HepG2 (cell line): ENCODE results near the gene ZNF772. TPM values are rescaled to one million over a fixed set of nuclear protein-coding genes. Genes with fewer than 3 reads are reported as not detected.
A peak's percentile ranks its signal among the peaks of the same experiment; 100 is the strongest.
"Not testable (repeated sequence)": the region's sequence is repeated elsewhere in the genome, so short reads cannot be mapped to it uniquely, and the experiment has no call there.

Experiments used
- ATAC-seq: fragments of 200-7000 bp; cut with Tn5 transposase; 3 replicates; pipeline ENCODE4 v1.9.1; 2020; ENCODE audit warnings: mild to moderate bottlenecking, moderate library complexity
- BruUV-seq: library from RNA; stranded (reverse); fragments of 400-500 nt; replicated peaks from 2 replicates; lab custom pipeline; 2021; lab: Mats Ljungman, UMichigan
- CTCF ChIA-PET: fragments of 300-600 bp; formaldehyde crosslinking; extraction: SDS; loops from one replicate; lab custom pipeline; 2021; ENCODE audit warnings: low total read pairs, inconsistent platforms, low intra/inter-chr PET ratio; lab: Yijun Ruan, JAX
- POLR2A ChIA-PET: fragments of 350-600 bp; sonication (Branson Sonifier 250); formaldehyde crosslinking; loops from one replicate; lab custom pipeline; 2020; ENCODE audit warnings: antibody characterized with exemption, inconsistent platforms; lab: Yijun Ruan, JAX
- DNase-seq: peaks from one replicate; pipeline ENCODE4 v3.0.0-alpha.2; 2015; ENCODE audit warnings: low spot score
- FAIRE-seq: peaks from 3 replicates; lab custom pipeline; 2011; peaks lifted over from hg19 to GRCh38; lab: Jason Lieb, UNC
- H2AFZ ChIP-seq: one replicate; pipeline ENCODE4 v1.6.1; 2011; ENCODE audit warnings: low read length, inconsistent platforms
- H3K27ac ChIP-seq: fragments of 300-600 bp; 3 replicates; pipeline ENCODE4 v1.8.0; 2011; ENCODE audit warnings: mixed run types, mild to moderate bottlenecking, mixed read lengths, low read length, inconsistent platforms; ENCODE audit not compliant: insufficient read depth; ENCODE audit errors: extremely low read length
- H3K27me3 ChIP-seq, 2 experiments: fragments of 200-600 bp in 1 of 2; 2 replicates in 1 of 2; 3 replicates in 1 of 2; pipeline versions ENCODE4 v1.6.0 to v1.8.0; 2011; ENCODE audit warnings: low read length in 2 of 2, mild to moderate bottlenecking in 2 of 2, moderate library complexity in 2 of 2, inconsistent platforms in 1 of 2; ENCODE audit not compliant: insufficient read depth in 2 of 2, control insufficient read depth in 1 of 2
- H3K36me3 ChIP-seq, 2 experiments: fragments of 200-600 bp in 1 of 2; replicated peaks in 1 of 2; 2 replicates in 1 of 2; 3 replicates in 1 of 2; pipeline versions ENCODE4 v1.5.1 to v1.8.0; 2011; ENCODE audit warnings: low read length in 2 of 2, inconsistent platforms in 1 of 2; ENCODE audit not compliant: insufficient read depth in 2 of 2, control insufficient read depth in 1 of 2
- H3K4me1 ChIP-seq: 2 replicates; pipeline ENCODE4 v1.5.1; 2012; ENCODE audit warnings: low read length, inconsistent platforms; ENCODE audit not compliant: insufficient read depth
- H3K4me2 ChIP-seq: 2 replicates; pipeline ENCODE4 v1.6.0; 2011; ENCODE audit warnings: low read depth, low read length, inconsistent platforms
- H3K4me3 ChIP-seq, 3 experiments: fragments of 200-600 bp in 1 of 3; sonication (generic), shearing (Covaris generic) in 1 of 3; replicated peaks in 1 of 3; 2 replicates each; pipeline ENCODE4 v1.5.1; 2011 to 2016; ENCODE audit warnings: low read length in 3 of 3, inconsistent platforms in 2 of 3, low read depth in 2 of 3, mild to moderate bottlenecking in 2 of 3, control low read depth in 1 of 3, mixed read lengths in 1 of 3; ENCODE audit not compliant: insufficient read depth in 1 of 3
- H3K79me2 ChIP-seq: one replicate; pipeline ENCODE4 v1.6.1; 2011; ENCODE audit warnings: low read length, inconsistent platforms; ENCODE audit not compliant: insufficient read depth
- H3K9ac ChIP-seq: 2 replicates; pipeline ENCODE4 v1.6.0; 2011; ENCODE audit warnings: mild to moderate bottlenecking, low read depth, low read length, inconsistent platforms; ENCODE audit not compliant: insufficient read depth
- H3K9me3 ChIP-seq: 2 replicates; pipeline ENCODE4 v1.5.1; 2012; ENCODE audit warnings: mild to moderate bottlenecking, low read length
- H4K20me1 ChIP-seq: 2 replicates; pipeline ENCODE4 v1.6.0; 2011; ENCODE audit warnings: inconsistent platforms, mild to moderate bottlenecking, low read length, moderate library complexity; ENCODE audit not compliant: insufficient read depth
- MXD1 ChIP-seq: sonication (generic); formaldehyde crosslinking; IDR thresholded peaks from 2 replicates; pipeline ENCODE4 v1.4.0; 2020; ENCODE audit warnings: mild to moderate bottlenecking, missing genetic modification reagents
- SUZ12 ChIP-seq: fragments of 150-350 bp; IDR thresholded peaks from 2 replicates; pipeline ENCODE4 v1.6.1; 2014; ENCODE audit warnings: low read depth, low read length
- ZBTB38 ChIP-seq: sonication (generic); formaldehyde crosslinking; IDR thresholded peaks from 2 replicates; pipeline ENCODE4 v1.5.1; 2020; ENCODE audit warnings: mild to moderate bottlenecking, missing genetic modification reagents
- WGBS: methylation state at CpG from one replicate; pipeline ENCODE4 v1.1.6; 2017; ENCODE audit warnings: low lambda C conversion rate; 5-methylcytosine and 5-hydroxymethylcytosine counted together
- in situ Hi-C: cut with HindIII; loops from 2 replicates; pipeline ENCODE4 v1.10.0; 2017; ENCODE audit warnings: low pct_unique_long_range_greater_than_20kb; ENCODE audit not compliant: extremely low pct_ligation_motif_present
- intact Hi-C: fragments of 100-400 bp; cut with micrococcal nuclease; formaldehyde crosslinking; loops from one replicate; pipeline ENCODE4 v1.10.0; 2022; ENCODE audit not compliant: unreplicated experiment
- polyA plus RNA-seq, 8 experiments: library from polyadenylated mRNA; depleted of rRNA in 3 of 8; stranded (reverse) in 7 of 8; unstranded in 1 of 8; fragments of >200 nt; fragmentation: Illumina TruSeq in 4 of 8; extraction: Trizol in 4 of 8; gene quantifications; 2 replicates each; pipeline versions ENCODE4 v1.2.1 to v1.2.3, GENCODE V29; 2011 to 2016; ENCODE audit warnings: low read depth in 4 of 8, missing spikeins in 1 of 8, mixed read lengths in 1 of 8; ENCODE audit not compliant: insufficient read depth in 1 of 8
- total RNA-seq, 5 experiments: library from RNA; depleted of rRNA; stranded (reverse); fragments of >200 nt; fragmentation: Illumina TruSeq; extraction: Trizol; gene quantifications; 2 replicates each; pipeline ENCODE4 v1.2.3, GENCODE V29; 2016; ENCODE audit warnings: low read depth in 1 of 5
- TF ChIP-seq, protein P1 (sequence below): sonication (generic); formaldehyde crosslinking; IDR thresholded peaks from 2 replicates; pipeline ENCODE4 v1.5.1; 2020; ENCODE audit warnings: mild to moderate bottlenecking, missing genetic modification reagents, borderline replicate concordance
- TF ChIP-seq, protein P2 (sequence below): sonication (generic); formaldehyde crosslinking; IDR thresholded peaks from 2 replicates; pipeline ENCODE4 v1.8.0; 2022; ENCODE audit warnings: missing genetic modification reagents, mild to moderate bottlenecking, inconsistent platforms, borderline replicate concordance

Gene ZNF772
- total and polyA plus RNA-seq, 2 of the 13 experiments (the other 11 are each of a cell fraction or from before 2014, with no cell fraction given) = 3.1 to 17.2 TPM

DNA sequence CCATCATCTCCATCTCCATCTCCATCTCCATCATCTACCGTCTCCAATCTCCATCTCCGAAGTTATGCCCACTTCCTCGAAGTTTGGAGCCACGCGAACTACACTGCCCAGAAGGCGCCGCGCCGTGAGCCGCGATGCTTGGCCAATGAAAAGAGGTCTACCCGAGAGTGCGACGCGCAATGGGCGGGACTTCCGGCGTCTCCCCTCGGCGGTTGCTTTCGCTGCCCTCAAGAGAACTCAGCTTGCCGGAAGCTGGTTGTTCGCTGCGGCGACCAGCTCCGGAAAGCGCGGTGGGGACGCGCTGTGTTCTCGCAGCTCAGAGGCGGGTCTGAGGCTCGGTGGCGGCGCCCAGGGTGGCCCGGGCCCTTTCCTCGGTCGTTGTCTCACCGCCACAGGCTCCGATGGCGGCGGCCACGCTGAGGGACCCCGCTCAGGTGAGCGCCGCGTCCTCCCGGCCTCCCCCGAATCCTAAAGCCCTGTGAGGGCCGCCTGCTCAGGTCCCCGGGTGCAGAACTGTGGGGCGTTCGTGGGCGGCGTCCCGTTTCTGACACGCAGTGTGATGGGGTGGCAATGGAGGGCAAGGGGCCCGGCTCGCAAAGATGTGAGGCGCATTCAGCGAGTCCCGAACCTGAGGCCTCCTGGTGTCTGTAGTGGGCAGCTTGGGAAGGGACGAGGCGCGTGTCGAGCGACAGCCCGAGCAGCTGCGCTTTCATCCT is 22.5 kb upstream of the ZNF772 start, which contains the start of gene ZNF773 (continued):
- TF ChIP-seq MXD1 (CRISPR knock-in tag) = peak; percentile 50; the same call in 1 of the 2 replicates
- TF ChIP-seq, protein P1, sequence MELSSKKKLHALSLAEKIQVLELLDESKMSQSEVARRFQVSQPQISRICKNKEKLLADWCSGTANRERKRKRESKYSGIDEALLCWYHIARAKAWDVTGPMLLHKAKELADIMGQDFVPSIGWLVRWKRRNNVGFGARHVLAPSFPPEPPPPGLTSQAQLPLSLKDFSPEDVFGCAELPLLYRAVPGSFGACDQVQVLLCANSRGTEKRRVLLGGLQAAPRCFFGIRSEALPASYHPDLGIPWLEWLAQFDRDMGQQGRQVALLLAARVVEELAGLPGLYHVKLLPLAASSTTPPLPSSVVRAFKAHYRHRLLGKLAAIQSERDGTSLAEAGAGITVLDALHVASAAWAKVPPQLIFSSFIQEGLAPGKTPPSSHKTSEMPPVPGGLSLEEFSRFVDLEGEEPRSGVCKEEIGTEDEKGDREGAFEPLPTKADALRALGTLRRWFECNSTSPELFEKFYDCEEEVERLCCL = 0 out of 2 replicates have a peak, but pooled peaks have one; percentile 59
- peak; percentile 35; the same call in 1 of the 2 replicates for TF ChIP-seq ZBTB38 (CRISPR knock-in tag)
- peak; percentile 66 for TF ChIP-seq SUZ12
- TF ChIP-seq, protein P2, sequence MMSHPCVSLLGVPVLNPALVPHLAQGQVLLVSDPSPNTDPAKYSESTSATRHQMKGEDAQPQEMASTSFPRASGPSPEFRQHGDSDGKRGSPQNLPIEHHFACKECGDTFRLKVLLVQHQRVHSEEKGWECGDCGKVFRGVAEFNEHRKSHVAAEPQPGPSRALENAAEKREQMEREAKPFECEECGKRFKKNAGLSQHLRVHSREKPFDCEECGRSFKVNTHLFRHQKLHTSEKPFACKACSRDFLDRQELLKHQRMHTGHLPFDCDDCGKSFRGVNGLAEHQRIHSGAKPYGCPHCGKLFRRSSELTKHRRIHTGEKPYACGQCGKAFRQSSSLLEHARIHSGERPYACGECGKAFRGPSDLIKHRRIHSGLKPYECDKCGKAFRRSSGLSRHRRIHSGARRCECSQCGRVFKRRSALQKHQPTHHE = peak; percentile 40; the same call in 1 of the 2 replicates
- TF ChIP-seq, all 625 proteins: peak for 142; not testable (repeated sequence) for 483

DNA sequence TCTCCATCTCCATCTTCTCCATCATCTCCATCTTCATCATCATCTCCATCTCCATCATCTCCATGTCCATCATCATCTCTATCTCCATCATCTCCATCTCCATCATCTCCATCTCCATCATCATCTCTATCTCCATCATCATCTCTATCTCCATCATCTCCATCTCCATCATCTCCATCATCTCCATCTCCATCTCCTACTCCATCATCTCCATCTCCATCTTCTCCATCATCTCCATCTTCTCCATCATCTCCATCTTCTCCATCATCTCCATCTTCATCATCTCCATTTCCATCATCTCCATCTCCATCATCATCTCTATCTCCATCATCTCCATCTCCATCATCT is 21.9 kb upstream of the ZNF772 start:
- H4K20me1 ChIP-seq, H2AFZ ChIP-seq, FAIRE-seq, H3K36me3 ChIP-seq, H3K9ac ChIP-seq, H3K27me3 ChIP-seq, DNase-seq, ATAC-seq, CTCF ChIA-PET, H3K27ac ChIP-seq, in situ Hi-C loops, H3K4me2 ChIP-seq, intact Hi-C loops, H3K4me3 ChIP-seq, BruUV-seq, H3K9me3 ChIP-seq: not testable (repeated sequence)
- Histone ChIP-seq H3K4me1 (peaks cover 11% of the 10 kb centered on the region; the same call in 1 of the 2 replicates), H3K79me2 (peaks cover 14% of the 10 kb centered on the region)
- POLR2A ChIA-PET = interaction anchor here (0.6 to 1.0 kb wide), 4 partner anchors 12 to 195 kb away, joined by 3 to 9 read pairs (median 3); partner anchors contain the start of genes ZNF416 and ZNF419
- TF ChIP-seq, protein P2 = 0 out of 2 replicates have a peak, but pooled peaks have one; percentile 0

- peak overlapping the region; percentile 59 for H3K9ac ChIP-seq
- peaks cover 5 to 26% of the 10 kb centered on the region in 2 experiments; a peak in 4 of 5 replicates for H3K36me3 ChIP-seq
- intact Hi-C loops, in situ Hi-C loops, H3K27me3 ChIP-seq, FAIRE-seq, H3K79me2 ChIP-seq, H3K4me1 ChIP-seq, H3K27ac ChIP-seq, H3K9me3 ChIP-seq, H2AFZ ChIP-seq, CTCF ChIA-PET, H4K20me1 ChIP-seq, DNase-seq: not testable (repeated sequence)
- H3K4me3 ChIP-seq = peak overlapping the region; percentile 39 to 61 (median 50); a peak in 5 of 6 replicates
- TSS peak; percentile 58 for BruUV-seq
- H3K4me2 ChIP-seq = peak overlapping the region; percentile 82
- POLR2A ChIA-PET = interaction anchor here (1.1 kb wide), 1 partner anchor 11 kb away, joined by 9 read pairs; the partner anchor contains the start of gene ZNF773
- ATAC-seq = peak; percentile 35; the same call in 2 of the 3 replicates
- no CpG with 5 or more reads among the region's 1 CpG for WGBS
Measured at GRCh38 chr19:57488299-57488644, 10.9 kb upstream of the ZNF772 start.
